NCI-H2107 (cell line): ENCODE data around the gene ARHGAP42.

Experiments used
- DNase-seq: peaks from one replicate; lab custom pipeline; 2025; lab: John Stamatoyannopoulos, UW

The ARHGAP42 gene

DNA sequence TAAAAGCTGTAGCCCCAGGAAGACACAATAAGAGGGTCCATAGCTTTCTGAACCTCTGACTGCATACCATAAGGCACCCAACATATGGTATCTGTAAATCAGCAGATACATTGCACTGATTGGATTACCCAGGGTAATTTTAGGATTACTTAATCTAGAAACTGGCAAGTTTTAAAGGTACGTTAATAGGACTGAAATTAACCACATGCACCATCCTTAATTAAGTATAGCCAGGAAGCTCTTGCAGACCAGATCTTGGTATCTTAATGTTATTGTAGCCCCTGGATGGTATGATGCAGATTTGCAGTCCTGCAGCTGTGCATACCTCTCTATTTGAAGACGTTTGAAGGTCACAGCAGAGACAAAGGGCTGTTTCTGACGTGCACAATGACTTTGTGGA is 72.8 kb downstream of the ARHGAP42 start:
- DNase-seq = no peak

DNA sequence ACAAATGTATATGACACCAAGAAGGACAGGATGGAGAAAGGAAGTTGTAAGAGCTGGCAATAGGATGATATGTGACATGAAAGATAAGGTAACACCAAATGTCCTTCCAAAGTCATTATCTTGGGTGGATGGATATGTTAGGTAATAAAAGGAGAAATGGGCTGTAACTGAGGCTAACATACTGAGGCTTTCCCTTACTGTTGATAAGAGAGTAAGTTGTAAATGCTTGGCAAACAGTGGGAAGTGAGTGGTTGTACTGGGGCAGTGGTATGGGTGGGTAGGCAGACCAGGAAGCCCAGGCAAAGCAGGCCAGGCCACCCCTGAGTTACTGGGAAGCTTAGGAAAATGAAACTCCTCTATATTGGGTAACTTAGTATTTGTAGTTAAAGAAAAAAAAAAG is 73.7 kb downstream of the ARHGAP42 start:
- no peak for DNase-seq

DNA sequence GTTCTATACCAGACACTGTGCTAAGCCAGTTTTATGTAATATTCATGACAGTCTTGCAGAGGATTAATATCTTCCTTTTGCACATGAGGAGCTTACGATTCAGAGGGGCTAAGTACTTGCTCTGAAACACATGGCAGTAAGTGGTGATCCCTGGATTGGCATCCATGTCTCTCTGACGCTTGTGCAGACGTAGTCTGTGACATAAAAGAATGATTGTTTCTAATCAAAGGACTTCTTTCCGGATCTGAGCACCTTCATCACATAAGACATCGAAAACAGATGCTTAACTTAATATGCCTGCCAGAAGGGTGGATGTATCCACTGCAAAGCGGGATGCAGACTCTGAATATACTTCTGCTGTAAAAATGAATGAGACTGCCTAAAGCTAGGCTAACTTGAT is 74.8 kb downstream of the ARHGAP42 start:
- no peak for DNase-seq

DNA sequence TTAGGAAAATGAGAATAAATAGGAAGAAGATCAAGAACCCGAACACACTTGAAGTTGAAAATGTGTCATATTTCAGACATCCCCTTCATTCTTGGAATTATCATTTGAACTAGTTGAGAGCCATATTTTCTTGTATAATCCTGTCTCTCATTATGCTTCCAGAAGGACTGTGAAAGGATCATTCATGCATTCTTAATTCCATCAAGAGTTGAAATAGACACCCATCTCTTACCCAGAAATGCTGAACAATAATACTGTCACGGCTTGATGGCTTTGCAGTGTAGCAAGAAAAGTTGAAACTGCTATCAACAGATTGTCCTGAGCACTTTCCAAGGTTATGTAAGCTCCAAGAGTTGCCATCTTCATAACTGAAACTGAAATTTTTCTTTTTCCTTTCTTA is 79.7 kb downstream of the ARHGAP42 start:
- no peak for DNase-seq

DNA sequence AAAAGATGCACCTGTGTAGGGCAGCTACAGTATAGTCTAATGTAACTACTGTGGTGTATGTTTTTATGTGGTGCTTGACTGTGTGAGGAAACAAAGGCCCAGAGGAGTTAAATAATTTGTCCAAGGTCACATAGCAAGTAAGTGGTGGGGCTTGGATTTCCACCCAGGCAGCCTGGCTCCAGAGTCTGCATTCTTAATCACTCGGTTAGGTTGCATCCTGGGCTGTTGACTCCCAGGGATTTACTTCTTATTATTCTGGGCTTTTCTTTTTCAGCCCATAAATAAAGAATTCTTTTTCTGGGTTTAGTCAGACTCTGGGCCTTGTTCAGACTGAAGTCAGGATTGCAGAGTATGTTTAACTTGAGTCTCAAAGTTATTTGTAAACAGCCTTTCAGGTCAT is 82.1 kb downstream of the ARHGAP42 start:
- no peak for DNase-seq

DNA sequence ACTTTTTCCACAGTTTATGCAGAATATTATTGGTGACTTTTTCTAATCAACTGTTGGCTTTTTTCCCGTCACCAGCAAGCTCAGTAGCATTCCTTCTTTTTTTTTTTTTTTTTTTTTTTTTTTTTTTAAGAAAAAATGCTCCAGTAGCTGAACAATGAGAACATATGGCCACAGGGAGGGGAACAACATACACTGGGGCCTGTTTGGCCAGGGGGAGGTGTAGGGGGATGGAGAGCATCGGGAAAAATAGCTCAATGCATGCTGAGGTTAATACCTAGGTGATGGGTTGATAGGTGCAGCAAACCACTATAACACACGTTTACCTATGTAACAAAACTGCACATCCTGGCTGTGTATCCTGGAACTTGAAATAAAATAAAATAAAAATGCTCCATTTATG is 82.5 kb downstream of the ARHGAP42 start:
- DNase-seq = no peak

DNA sequence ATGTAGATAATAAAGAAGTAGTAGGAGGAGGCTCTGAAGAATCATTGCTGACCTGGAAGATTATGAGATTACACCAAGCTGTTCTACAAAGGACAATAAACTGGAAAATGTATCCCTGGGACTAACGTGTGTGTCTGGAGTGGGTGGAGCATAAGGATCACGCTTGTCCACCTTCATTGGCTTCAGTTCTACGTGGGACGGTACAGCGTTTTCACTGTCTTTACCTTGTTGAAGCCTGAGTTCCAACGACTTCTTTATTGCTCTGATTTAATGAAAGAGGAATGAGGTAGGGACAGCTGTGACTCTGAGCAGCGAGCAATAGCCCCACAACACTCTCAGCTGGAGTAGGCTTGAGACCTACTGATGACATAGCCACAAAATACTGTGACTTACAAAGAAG is 87.0 kb downstream of the ARHGAP42 start:
- DNase-seq = no peak

DNA sequence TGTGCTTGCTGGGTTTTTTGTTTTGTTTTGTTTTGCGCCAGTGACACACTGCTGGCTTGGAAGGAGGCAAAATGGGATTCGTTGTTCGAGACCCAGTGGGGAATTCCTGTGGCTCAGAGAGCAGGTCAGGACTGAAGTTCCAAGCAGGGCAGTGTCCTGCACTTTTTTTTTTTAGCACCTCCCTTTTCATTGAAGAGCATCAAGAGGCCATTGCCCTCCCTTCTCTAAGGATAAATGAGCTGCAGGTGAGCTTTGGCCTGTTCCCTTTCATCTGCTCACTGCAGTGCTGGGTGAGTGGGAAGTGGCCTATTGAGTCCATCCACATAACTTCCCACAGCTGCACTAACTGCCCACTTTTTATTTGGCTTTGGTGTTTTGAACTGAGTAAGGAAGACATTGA is 87.8 kb downstream of the ARHGAP42 start:
- DNase-seq = no peak

DNA sequence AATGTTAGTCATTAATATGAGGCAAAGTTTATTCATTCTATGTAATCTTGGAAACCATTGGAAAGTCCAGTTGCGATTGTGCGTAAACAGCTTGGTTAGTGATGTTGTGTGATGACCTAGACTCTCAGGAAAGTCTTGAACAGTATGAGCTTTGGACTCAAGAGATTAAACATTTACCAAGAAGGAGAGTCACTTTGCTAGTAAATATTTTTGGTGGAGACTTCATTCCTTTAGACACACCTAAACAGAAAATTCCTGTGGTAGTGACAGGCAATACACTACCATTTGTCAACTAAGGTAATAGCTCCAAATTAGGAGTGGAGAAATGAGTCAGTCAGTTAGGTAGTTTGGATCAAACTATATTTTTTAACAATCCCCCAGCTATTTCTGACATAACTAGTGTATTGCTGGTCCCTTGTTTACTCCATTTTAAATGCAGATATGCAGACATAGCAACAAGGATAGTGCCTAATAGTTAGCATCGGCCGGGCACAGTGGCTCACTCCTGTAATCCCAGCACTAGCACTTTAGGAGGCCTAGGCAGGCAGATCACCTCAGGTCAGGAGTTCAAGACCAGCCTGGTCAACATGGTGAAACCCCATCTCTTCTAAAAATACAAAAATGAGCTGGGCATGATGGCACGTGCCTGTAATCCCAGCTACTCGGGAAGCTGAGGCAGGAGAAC is 89.3 kb downstream of the ARHGAP42 start:
- no peak for DNase-seq

DNA sequence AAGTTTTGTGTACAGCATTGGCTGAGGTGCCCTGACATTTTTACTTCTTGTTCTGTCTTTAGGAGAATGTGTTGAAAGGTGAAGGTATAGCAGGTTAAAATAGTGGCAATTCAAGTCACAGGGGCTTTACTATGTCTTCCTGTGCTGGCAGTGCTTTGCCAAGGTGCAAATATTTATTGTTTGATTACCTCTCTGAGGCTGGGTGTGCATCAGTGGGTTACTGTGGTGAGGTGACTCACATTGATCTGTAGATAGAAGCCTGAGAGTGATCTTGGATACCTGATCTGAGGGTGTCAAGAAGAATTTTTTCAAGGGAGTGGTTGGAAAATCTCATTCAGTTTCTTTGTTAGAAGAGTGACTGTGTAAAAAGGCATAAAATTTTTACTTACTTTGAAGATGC is 90.0 kb downstream of the ARHGAP42 start:
- no peak for DNase-seq

DNA sequence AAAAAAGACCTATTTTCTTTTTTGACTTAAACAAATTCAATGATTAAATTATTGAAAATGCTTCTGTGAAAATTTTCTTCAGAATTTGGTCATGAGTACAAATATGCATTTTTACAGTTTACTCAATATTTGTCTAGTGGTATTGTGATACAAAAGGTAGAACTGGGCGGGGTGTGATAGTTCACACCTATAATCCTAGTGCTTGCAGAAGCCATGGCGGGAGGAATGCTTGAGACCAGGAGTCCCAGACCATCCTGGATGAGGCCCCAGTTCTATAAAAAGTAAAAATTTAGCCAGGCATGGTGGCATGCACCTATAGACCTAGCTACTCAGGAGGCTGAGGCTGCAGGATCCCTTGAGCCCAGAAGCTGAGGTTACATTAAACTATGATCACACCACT is 90.6 kb downstream of the ARHGAP42 start:
- no peak for DNase-seq

DNA sequence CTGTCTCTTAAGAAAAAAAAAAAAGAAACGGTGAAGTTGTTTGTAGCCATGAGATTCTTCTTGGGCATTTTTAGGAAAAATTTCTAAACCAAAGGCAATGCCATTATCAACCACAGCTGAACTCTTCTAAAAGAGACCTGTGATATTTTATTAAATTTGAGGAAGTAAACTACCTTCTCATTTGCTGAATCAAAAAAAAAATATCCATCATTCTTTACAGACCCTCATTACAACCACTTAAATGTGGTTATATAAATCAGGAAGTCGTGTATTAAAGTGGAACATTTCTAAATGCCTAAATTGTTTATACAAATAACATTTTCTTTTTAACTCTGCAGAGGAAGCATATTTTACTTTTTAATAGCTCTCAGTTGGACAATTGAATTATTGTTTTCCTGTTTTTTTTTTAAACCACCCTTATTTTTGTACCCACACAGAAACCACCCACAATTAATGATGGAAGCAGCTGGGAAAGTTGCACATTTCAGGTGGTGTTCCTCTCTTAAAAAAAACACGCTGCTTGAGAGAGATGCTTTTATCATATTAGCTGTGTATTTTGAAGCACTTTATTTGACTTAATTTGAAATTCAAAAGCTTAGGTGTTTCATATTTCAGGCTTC is 91.2 kb downstream of the ARHGAP42 start:
- no peak for DNase-seq

DNA sequence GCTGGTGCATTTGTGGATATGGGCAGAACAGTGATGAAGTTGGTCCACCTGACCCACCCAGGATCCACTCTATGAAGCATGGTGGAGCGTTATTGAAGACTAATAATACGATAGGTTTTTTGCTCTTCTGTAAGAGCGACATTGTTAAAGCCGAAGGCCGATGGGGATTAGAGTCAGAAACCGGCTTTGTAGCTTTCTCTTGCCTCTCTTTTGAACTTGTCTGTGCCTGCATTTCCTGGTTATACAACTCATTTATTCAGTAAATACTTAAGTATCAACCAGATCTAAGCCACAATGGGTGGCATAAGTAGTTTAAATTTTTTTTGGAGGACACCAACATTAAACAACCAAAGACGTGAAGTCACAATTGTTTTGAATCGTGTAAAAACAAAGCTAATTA is 93.4 kb downstream of the ARHGAP42 start:
- no peak for DNase-seq

DNA sequence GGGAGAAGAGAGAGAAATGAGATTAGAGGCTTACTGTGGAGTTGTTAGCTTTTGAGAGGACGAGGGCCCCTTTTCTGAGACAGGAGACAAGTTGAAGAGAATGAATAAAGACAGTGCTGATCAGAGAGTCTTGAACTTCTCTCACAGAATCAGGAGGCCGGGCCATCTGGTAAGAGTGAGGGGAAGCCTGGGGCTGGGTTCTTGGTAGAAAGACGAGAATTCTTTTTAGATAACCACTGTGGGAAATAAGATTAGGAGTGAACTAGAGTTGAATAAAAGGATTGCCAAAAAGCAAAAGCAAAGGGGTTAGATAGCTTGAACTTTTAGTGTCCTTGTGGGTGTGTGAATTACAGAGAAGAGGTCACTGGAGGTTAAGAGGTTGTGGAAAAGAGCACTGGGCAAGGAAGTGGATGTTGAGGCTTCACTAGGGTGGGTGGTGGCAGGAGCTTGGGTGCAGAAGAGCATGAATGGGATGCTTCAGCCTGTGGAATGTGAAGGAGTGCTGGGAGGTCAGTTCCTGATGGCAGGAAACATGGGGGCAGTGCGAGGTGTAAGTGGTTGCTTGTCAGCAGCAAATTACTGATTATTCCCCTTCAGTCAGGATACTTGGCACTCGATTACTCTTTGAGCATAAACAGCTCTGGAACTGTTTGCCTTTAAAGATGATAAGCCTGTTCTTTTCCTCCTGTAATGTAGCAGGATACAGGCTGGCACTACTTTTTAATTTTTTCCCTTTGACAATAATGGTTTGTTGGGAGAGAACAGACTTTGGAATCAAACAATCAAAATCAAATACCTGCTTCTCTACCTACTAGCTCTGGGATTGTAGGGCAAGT is 98.3 kb downstream of the ARHGAP42 start:
- DNase-seq = no peak

DNA sequence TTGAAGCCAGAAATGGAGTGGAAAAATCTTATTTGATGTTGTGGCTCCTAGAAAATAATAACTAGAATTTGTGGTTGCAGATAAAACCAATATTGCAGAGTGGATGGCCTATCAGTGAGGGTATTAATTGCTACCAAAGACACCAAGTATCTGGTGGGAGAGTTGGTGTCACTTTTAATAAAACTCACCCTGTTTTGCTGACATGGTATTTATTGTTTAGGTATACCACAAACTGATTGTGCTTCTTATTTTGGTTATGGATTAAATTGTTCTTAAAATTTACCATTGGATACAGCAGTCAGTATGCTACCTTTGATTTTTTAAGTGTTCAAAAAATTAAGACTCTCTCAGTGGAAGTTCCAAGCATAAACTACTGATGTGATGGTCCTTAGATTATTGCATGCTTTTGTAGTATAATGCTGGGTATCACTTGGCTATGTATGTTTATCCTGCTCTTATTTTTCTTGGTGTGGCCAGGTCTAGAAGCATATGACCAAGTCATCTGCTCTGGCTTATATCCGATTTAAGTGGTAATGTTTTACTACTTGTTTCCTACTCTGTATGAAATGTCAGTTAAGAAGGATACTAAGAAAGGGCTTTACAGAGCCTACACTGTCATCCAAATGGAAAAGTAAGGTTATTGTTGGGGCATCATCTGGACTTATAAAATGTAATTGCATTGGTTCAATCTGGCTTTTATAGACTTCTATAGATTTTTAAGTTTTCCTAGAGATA is 101.6 kb downstream of the ARHGAP42 start:
- DNase-seq = no peak

DNA sequence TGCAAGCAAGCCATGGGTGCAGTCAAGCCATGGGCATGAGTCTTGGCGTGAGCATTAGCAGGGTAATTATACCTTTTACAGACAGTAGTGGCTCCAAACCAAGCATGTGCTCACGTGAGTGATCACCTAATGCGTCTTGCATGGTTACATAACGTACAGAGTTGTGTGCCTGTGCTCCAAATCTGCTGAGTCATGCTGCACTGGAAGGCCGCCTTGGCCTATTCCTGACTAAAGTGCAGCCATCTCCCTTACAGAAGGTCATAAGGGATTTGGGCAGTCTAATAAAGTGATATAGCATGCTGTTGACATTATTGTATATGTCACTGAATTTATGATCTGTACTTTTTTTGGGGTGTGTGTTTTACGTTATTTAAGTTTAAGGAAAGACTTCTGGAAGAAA is 102.4 kb downstream of the ARHGAP42 start:
- DNase-seq = no peak

DNA sequence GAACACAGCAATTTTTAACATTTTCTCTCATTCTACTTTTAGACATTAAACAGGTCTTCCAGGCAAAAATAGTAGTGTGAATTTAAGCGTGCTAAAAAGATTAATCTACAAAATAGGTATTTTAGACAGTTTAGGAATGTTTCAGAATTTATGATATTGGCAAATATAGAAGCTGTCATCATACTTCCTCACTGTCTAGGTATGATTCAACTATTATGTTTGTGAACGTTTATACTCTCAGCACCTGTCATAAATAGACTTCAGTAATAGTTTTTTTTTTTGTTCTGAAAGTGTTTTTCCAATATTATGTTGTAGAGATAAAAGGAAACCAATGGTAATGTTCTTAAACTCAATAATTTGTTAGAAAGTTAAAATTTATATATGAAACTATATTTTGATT is 103.0 kb downstream of the ARHGAP42 start:
- DNase-seq = no peak

DNA sequence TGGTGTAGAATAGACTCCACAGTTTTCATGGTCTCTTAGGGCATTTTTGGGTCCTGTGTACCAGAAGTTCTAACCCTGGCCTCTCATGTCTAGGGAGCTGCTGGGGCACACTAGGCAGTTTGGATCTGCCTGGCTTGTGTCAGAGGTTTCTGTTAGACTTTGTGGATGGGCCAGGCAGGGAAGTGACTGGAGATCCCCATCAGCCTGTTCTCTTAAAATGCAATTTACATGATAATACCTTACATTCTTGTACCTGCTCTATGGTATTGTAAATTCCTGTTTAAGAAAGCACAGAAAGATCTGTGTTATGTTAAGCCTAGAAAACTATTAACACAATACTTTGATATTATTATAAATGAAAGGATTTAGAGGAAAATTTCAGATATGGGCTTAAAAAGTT is 104.0 kb downstream of the ARHGAP42 start:
- DNase-seq = no peak

DNA sequence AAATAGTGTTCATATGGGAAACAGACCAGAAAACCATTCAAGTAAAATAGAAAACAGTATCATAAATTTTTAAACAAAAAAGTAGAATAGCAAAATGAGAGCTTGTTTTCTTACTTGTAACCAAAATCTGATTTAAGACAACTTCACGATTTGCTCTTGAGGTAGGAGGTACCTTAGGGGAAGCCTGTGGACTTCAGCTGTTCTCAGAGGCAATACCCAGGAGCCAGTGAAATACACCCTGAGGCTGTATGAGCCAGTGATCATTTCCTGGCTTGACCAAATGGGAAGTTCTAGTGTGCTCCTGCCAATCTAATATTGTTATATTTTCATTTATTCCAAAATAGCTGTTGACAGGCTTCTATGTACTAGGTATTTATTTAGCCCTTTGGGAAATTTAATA is 104.8 kb downstream of the ARHGAP42 start:
- no peak for DNase-seq

DNA sequence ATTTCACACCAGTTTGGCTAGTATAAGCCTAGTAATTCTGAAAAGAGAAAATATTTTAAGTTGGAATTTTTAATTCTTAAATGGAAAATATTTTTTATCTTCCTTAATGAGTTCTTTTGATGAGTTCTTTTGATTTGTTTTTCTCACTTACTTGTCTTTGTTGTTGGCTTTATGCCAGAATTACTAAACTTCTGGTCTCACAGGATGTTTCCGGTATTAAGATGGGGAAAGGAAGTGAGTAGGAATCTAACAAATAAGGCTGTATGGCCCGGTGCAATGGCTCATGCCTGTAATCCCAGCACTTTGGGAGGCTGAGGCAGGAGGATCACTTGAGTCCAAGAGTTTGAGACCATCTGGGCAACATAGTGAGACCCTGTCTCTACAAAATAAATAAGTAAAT is 106.4 kb downstream of the ARHGAP42 start:
- DNase-seq = no peak

DNA sequence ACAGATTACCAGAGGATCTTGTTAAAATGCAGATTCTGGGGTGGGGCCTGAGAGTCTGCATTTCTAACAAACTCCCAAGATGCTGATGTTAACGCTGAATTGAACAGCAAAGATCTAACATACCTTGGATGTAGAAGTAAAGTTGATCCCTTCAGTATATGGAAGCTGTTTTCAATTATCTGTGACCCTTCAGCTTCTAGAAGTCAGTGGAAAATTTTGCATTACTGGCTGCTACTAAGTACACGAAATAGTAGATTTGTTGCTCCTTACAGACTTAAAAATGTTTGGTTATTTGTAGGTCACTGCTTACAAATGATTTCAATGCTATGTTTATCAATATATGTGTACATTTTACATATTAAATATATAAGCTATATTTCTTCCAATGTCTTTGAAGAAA is 107.4 kb downstream of the ARHGAP42 start:
- DNase-seq = no peak

DNA sequence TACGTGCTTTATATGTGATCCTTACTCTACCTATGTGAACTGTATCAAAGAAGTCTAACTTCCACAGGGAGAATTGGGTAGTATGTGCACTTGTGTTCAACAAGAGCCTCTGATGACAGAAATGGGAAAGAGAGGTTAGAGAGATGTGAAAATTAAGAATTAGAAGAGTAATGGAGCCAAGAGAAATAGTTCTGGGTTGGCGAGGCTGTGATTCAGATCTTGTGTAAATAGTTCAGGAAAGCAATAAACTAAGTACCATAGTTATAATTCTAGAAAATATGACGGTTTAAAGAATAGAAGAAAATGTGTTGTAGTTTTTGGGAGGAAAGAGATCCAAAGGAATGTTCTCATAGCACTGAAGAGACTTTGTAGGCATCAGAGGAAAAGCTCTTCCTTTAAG is 112.4 kb downstream of the ARHGAP42 start:
- DNase-seq = no peak

DNA sequence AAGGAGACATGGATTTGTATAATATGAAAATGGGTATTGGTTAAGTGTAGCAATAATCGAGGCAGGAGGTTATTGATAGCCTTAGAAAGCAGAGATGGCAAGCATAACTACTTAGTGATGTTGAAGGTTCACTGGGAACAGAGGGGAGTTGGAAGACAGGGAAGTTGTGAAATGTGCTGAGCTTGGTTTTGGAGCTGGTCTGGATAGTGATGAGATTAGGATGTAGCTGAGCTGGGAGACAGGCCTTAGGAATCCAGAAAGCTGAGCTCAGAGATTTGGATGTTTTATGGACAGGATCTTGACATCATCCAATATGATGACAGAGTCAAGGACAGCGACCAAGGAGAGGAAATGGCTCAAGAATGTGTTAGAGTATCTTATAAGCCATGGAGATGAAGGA is 113.1 kb downstream of the ARHGAP42 start:
- DNase-seq = no peak
